ENCODE results near the gene BCL7B.

BCL7B gene

GRCh38 chr7:73557397-73558257 lies at the start of gene BCL7B:
Gene BCL7B, minus strand, starts transcription at chr7:73557690. Its CDS starts 112 bp downstream, at chr7:73557578.
- in situ Hi-C loops (cut with MboI; ENCODE audit: low pct_unique_long_range_greater_than_20kb, low sequenced_read_pairs, unreplicated experiment): no loop called here
- DNase-seq (ENCODE audit: low spot score): peak; percentile 97
- TF ChIP-seq CTCF (IDR thresholded peaks at IDR 0.05; ENCODE audit: extremely low read depth, insufficient read depth, missing control alignments): no peak

GRCh38 chr7:73605601-73606220 lies 48.2 kb upstream of the BCL7B start:
- no peak for TF ChIP-seq CTCF (IDR thresholded peaks at IDR 0.05; ENCODE audit: extremely low read depth, insufficient read depth, missing control alignments)
- in situ Hi-C loops (cut with MboI; ENCODE audit: low pct_unique_long_range_greater_than_20kb, low sequenced_read_pairs, unreplicated experiment): loop anchor here (25.0 kb wide), 1 partner anchor 257 kb away; the partner anchor contains the start of gene TMEM270
- no peak for DNase-seq (ENCODE audit: low spot score)

GRCh38 chr7:73602721-73603651 lies 45.5 kb upstream of the BCL7B start:
- no peak for DNase-seq (ENCODE audit: low spot score)
- in situ Hi-C loops (cut with MboI; ENCODE audit: low pct_unique_long_range_greater_than_20kb, low sequenced_read_pairs, unreplicated experiment): loop anchor here (25.0 kb wide), 1 partner anchor 259 kb away; the partner anchor contains the start of gene TMEM270
- TF ChIP-seq CTCF (IDR thresholded peaks at IDR 0.05; ENCODE audit: extremely low read depth, insufficient read depth, missing control alignments): no peak

GRCh38 chr7:73599916-73600315 lies 42.4 kb upstream of the BCL7B start:
- no peak for DNase-seq (ENCODE audit: low spot score)
- in situ Hi-C loops (cut with MboI; ENCODE audit: low pct_unique_long_range_greater_than_20kb, low sequenced_read_pairs, unreplicated experiment): loop anchor here (25.0 kb wide), 1 partner anchor 262 kb away; the partner anchor contains the start of gene TMEM270
- no peak for TF ChIP-seq CTCF (IDR thresholded peaks at IDR 0.05; ENCODE audit: extremely low read depth, insufficient read depth, missing control alignments)

GRCh38 chr7:73599151-73599882 lies 41.8 kb upstream of the BCL7B start:
- TF ChIP-seq CTCF (IDR thresholded peaks at IDR 0.05; ENCODE audit: extremely low read depth, insufficient read depth, missing control alignments): no peak
- no peak for DNase-seq (ENCODE audit: low spot score)
- in situ Hi-C loops (cut with MboI; ENCODE audit: low pct_unique_long_range_greater_than_20kb, low sequenced_read_pairs, unreplicated experiment): no loop called here

Data from GM13977 (cell line).